ENCODE data around the gene TBRG4.

- TF ChIP-seq, protein P1, sequence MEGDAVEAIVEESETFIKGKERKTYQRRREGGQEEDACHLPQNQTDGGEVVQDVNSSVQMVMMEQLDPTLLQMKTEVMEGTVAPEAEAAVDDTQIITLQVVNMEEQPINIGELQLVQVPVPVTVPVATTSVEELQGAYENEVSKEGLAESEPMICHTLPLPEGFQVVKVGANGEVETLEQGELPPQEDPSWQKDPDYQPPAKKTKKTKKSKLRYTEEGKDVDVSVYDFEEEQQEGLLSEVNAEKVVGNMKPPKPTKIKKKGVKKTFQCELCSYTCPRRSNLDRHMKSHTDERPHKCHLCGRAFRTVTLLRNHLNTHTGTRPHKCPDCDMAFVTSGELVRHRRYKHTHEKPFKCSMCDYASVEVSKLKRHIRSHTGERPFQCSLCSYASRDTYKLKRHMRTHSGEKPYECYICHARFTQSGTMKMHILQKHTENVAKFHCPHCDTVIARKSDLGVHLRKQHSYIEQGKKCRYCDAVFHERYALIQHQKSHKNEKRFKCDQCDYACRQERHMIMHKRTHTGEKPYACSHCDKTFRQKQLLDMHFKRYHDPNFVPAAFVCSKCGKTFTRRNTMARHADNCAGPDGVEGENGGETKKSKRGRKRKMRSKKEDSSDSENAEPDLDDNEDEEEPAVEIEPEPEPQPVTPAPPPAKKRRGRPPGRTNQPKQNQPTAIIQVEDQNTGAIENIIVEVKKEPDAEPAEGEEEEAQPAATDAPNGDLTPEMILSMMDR (IDR thresholded peaks at IDR 0.05), result no peak
- TF ChIP-seq ZFX (IDR thresholded peaks at IDR 0.05; ENCODE audit: borderline replicate concordance), result no peak
Measured at GRCh38 chr7:45133352-45133751, 21.9 kb upstream of the TBRG4 start.

Data from 22Rv1 (cell line).